Glomerular visceral epithelial cell (primary cell): ENCODE measurements around the gene UBXN10.

Source experiments
- DNase-seq: peaks from one replicate; pipeline ENCODE4 v3.0.0-alpha.2; 2016; ENCODE audit errors: extremely low spot score

The UBXN10 gene

DNA sequence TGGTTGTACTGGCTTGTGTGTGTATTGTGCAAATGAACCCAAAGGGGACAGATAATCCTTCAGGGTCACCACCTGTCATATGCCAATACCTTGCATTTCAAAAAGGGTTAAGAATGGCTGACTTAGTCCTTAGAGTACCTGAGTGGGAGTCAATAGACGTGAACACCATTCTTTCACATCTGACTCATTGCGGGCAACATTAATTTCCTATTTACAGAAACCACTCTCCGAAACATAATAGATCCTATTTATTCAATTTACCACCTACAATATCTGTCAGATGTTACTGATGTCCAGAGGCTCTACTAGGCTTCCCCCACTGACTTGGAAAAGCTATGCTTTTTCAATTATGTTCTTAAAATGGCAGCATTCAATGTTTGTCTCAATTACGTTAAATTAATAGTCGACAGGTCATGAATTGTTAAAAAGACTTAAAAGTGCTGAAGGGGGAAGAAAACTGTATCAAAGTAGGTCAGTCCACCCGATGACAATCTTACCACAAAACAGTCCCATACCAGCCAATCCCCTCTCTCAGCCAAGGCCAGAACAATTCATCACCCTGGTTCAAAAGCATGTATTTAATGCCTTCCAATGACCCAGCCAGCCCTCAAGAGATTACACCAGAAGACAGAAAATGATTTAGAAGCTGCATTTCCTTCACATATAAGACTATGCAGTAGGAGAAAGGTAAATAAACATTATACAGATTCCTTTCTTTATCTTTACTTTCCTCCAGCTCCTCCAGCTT lies 49.1 kb downstream of the UBXN10 start:
- no peak for DNase-seq

DNA sequence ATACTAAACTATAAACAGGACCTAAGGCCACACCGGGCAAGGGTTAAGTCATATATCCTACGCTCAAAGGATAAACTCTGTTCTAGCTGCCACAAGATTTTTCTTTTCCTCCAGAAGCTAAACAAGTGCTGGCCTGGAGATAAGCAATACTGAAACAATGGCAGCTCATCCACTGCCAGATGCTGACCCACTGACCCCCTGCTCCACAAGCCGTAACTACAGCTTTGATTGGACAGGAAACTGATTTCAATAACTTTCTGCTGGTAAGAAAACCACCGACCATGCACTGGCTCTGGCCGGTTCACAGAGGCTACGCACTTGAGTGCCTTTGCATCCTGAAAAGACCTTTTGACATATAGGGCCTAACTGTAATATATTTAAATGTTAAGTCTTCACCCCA lies 51.8 kb downstream of the UBXN10 start:
- DNase-seq: no peak

DNA sequence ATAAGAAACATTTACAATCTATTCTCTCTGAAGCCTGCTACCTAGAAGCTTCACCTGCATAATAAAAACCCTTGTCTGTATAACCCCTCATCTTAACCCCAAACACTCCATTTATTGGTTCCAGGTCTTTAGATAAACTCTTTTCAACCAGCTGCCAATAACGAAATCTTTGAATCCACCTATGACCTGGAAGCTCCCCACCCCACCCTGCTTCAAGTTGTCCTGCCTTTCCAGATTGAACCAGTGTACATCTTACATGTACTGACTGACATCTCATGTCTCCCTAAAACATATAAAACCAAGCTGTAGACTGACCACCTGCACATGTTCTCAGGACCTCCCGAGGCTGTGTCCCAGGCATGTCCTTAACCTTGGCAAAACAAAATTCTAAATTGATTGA lies 54.1 kb downstream of the UBXN10 start:
- DNase-seq: no peak

DNA sequence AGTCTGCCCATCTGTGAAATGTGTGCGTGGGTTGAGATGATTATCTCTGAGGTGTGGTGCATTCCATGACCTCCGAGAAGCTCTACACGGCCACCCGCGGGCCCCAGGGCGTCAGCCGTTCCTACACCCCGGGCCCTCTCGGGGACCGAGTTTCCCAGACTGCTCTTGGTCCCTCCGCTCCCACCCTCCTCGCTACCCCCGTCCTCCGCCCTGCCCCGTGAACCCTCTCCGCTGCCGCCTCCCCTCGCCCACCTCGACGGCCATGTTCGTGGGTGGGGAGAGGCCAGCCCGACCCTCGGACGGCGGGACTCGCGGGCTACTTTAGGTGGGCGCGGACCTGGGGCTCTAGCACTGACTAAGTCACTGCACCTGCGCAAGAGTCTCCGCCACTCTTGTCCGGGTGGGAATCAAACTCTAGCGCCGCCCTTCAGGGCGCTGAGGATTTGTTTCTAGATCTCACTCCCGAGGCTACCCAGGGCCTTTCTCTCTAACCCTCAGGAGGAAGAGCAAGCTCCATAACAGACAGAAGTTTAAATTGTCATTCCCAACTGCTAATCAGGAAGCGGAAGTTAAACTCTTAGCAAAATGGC lies 57.1 kb downstream of the UBXN10 start:
- DNase-seq: no peak
